Activated naive CD4-positive, alpha-beta T cell treated with anti-CD3 and anti-CD28 coated beads, Interleukin-2, amount 50 U/mL, for 72 hours (primary cell): ENCODE measurements around the gene PDCD1LG2. TPM values are rescaled to one million over a fixed set of nuclear protein-coding genes. Genes with fewer than 3 reads are reported as not detected.
"Not testable (repeated sequence)": the region's sequence is repeated elsewhere in the genome, so short reads cannot be mapped to it uniquely, and the experiment has no call there.

Experiments
- ATAC-seq, 2 donors: fragments of 150-1000 bp; cut with Tn5 transposase; 2 replicates each; pipeline ENCODE4 v1.10.0; 2021; ENCODE audit warnings: mild to moderate bottlenecking in 2 of 2, moderate library complexity in 2 of 2
- DNase-seq, 2 donors: peaks; one replicate each; pipeline ENCODE4 v3.0.0; 2021 to 2022; ENCODE audit warnings: low spot score in 2 of 2
- H3K27ac Mint-ChIP-seq, 2 donors: one replicate each; pipeline ENCODE4 v1.8.0; 2022; ENCODE audit warnings: mild to moderate bottlenecking in 2 of 2, mixed read lengths in 2 of 2
- H3K36me3 Mint-ChIP-seq, 2 donors: one replicate each; pipeline ENCODE4 v1.8.0; 2022; ENCODE audit warnings: mixed read lengths in 2 of 2
- H3K9me3 Mint-ChIP-seq, 2 donors: one replicate each; pipeline ENCODE4 v1.8.0; 2022; ENCODE audit warnings: mixed read lengths in 2 of 2
- total RNA-seq, 2 donors: library from RNA; stranded (reverse); gene quantifications; one replicate each; pipeline ENCODE4 v1.2.3, GENCODE V29; 2022

PDCD1LG2 gene
- total RNA-seq, 2 donors from 2014 or later: 0.19 to 0.87 TPM

GRCh38 chr9:5568868-5569267 is 58.5 kb downstream of the PDCD1LG2 start:
- Mint-ChIP-seq H3K36me3 (no peaks in the 10 kb centered on the region), H3K27ac (peak overlapping the region in 1 of 2 donors; percentile 14), H3K9me3 (peaks cover 0 to 4% of the 10 kb centered on the region in 2 donors)
- no peak for DNase-seq
- no peak for ATAC-seq

GRCh38 chr9:5569409-5569808 is 59.1 kb downstream of the PDCD1LG2 start:
- no peak for ATAC-seq
- Mint-ChIP-seq H3K36me3 (no peaks in the 10 kb centered on the region), H3K9me3 (peaks cover 0 to 4% of the 10 kb centered on the region in 2 donors), H3K27ac (no peak overlapping the region)
- DNase-seq: no peak

- Mint-ChIP-seq H3K36me3 (no peaks in the 10 kb centered on the region), H3K27ac (no peak overlapping the region), H3K9me3 (peaks cover under 1 to 4% of the 10 kb centered on the region in 2 donors)
- no peak for ATAC-seq
- no peak for DNase-seq
Measured at GRCh38 chr9:5569891-5570290, 59.6 kb downstream of the PDCD1LG2 start.

DNA sequence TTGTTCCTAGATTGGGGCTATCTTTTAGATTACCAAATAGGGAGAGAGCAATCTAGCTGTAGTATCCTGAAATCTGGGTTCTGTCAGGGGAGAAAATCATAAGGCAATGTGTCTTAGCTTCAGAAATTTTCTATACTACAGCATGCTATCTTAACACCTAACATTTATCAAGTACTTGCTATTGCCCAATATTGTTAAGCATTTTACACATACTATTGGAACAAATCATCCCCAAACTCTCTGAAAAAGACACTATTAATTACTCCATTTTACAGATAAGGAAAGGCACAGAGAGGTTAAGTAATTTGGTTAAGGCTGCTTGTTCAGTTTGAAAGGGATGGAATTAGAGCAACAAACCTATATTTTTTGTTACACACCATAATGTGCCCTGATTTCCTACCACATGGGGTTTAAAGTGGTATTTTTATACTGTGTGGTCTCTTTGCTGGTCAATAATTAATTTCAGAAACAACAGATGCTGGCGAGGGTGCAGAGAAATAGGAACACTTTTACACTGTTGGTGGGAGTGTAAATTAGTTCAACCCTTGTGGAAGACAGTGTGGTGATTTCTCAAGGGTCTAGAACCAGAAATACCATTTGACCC is 61.4 kb downstream of the PDCD1LG2 start:
- ATAC-seq: no peak
- Mint-ChIP-seq H3K9me3 (peaks cover 0 to 5% of the 10 kb centered on the region in 2 donors), H3K27ac (no peak overlapping the region), H3K36me3 (no peaks in the 10 kb centered on the region)
- DNase-seq: no peak

GRCh38 chr9:5574097-5574496 is 63.8 kb downstream of the PDCD1LG2 start:
- DNase-seq: no peak
- no peak for ATAC-seq
- no peaks in the 10 kb centered on the region for H3K36me3 Mint-ChIP-seq
- H3K9me3 Mint-ChIP-seq: peaks cover 0 to 5% of the 10 kb centered on the region in 2 donors
- no peak overlapping the region for H3K27ac Mint-ChIP-seq

- Mint-ChIP-seq H3K27ac (no peak overlapping the region), H3K9me3 (peaks cover 0 to 5% of the 10 kb centered on the region in 2 donors), H3K36me3 (no peaks in the 10 kb centered on the region)
- ATAC-seq (no peak), DNase-seq (no peak)
Measured at GRCh38 chr9:5575000-5575399, 64.7 kb downstream of the PDCD1LG2 start.

GRCh38 chr9:5577225-5577624 is 66.9 kb downstream of the PDCD1LG2 start:
- H3K36me3 Mint-ChIP-seq: no peaks in the 10 kb centered on the region
- no peak overlapping the region for H3K27ac Mint-ChIP-seq
- peaks cover 0 to 5% of the 10 kb centered on the region in 2 donors for H3K9me3 Mint-ChIP-seq
- DNase-seq (no peak), ATAC-seq (no peak)

GRCh38 chr9:5578018-5578697 is 67.8 kb downstream of the PDCD1LG2 start:
- Mint-ChIP-seq H3K9me3 (peaks cover 0 to 5% of the 10 kb centered on the region in 2 donors), H3K27ac (no peak overlapping the region), H3K36me3 (no peaks in the 10 kb centered on the region)
- ATAC-seq (peak; percentile 32 to 76), DNase-seq (no peak)

GRCh38 chr9:5578698-5579085 is 68.4 kb downstream of the PDCD1LG2 start:
- DNase-seq (no peak), ATAC-seq (no peak)
- Mint-ChIP-seq H3K27ac (peak overlapping the region in 1 of 2 donors; percentile 3), H3K9me3 (peaks cover 0 to 5% of the 10 kb centered on the region in 2 donors), H3K36me3 (no peaks in the 10 kb centered on the region)

DNA sequence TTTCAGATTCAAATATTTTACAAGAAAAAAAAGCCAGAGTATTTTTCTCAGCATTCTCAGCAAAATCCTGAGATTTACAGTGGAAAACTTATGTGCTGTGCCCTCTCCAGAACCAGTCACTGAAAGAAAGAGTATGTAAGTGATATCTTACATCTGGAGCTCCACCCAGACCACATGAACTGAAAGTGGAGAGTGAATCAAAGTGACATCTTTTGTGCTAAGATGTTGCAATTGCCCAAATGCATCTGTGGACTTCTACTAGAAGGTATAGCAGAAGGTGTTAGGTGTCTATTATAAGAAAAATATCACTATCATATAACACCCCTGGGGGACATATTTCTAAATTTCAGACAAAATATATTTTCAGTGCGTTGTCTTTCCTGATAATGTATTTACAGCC is 69.5 kb downstream of the PDCD1LG2 start:
- DNase-seq (no peak), ATAC-seq (no peak)
- peaks cover 0 to 7% of the 10 kb centered on the region in 2 donors for H3K36me3 Mint-ChIP-seq
- H3K27ac Mint-ChIP-seq: no peak overlapping the region
- peaks cover 0 to 5% of the 10 kb centered on the region in 2 donors for H3K9me3 Mint-ChIP-seq

GRCh38 chr9:5580650-5581049 is 70.3 kb downstream of the PDCD1LG2 start:
- no peak overlapping the region for H3K27ac Mint-ChIP-seq
- DNase-seq: no peak
- no peak for ATAC-seq
- H3K9me3 Mint-ChIP-seq: no peaks in the 10 kb centered on the region
- peaks cover 0 to 7% of the 10 kb centered on the region in 2 donors for H3K36me3 Mint-ChIP-seq

DNA sequence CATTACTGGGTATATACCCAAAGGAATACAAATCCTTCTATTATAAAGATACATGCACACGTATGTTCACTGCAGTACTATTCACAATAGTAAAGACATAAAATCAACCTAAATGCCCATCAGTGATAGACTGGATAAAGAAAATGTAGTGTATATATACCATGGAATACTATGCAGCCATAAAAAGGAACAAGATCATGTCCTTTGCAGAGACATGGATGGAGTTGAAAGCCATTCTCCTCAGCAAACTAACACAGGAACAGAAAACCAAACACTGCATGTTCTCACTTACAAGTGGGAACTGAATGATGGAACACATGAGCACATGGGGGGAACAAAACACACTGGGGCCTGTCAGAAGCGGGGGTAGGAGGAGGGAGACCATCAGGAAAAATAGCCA is 71.4 kb downstream of the PDCD1LG2 start:
- not testable (repeated sequence) for DNase-seq, H3K27ac Mint-ChIP-seq, H3K9me3 Mint-ChIP-seq, ATAC-seq, H3K36me3 Mint-ChIP-seq

GRCh38 chr9:5582835-5583195 is 72.5 kb downstream of the PDCD1LG2 start:
- ATAC-seq: peak in 1 of 2 donors; percentile 24
- Mint-ChIP-seq H3K36me3 (peaks cover 0 to 7% of the 10 kb centered on the region in 2 donors), H3K9me3 (no peaks in the 10 kb centered on the region), H3K27ac (peak overlapping the region; percentile 81 to 92)
- no peak for DNase-seq

DNA sequence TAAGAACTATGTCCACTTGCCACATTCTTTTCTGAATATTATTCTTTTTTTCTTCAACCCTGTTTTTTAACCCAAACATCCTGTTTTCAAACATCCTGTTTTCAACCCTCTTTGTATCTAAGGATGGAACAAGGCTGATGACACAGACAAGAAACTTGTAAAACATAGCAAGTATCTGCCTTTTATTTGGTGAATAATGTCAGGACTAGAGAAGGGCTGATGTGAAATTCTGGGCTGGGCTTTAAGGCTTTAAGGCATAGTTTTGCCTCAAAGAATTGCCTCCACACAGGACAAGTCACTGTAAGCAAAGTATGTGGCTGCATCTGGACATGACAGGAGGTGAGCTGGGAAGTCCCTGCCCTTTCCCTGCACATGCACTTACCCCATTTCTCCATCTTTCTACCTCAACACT is 76.1 kb downstream of the PDCD1LG2 start:
- H3K36me3 Mint-ChIP-seq: peaks cover 0 to 7% of the 10 kb centered on the region in 2 donors
- ATAC-seq (peak; percentile 60 to 76), DNase-seq (peak; percentile 14 to 58)
- peak overlapping the region; percentile 79 to 92 for H3K27ac Mint-ChIP-seq
- H3K9me3 Mint-ChIP-seq: no peaks in the 10 kb centered on the region

DNA sequence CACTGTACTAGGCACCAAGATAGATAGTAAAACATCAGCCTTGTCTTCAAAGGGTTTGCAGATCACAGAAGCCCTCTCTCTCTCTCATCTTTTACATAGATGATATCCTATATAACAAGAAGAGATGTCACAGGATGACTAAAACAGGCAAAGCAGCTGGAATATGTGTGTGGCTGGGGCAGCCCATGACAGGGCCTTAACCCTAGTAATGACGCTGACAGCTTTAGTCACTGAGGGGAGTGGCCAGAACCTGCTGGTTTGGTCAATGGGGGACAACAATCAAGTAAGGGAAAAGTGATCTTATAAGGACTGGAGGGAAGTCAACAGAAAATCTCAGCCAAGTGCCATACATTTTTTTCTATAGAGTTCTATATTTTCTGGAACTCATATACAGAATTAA is 76.7 kb downstream of the PDCD1LG2 start:
- ATAC-seq: peak; percentile 81 to 82
- peaks cover 0 to 7% of the 10 kb centered on the region in 2 donors for H3K36me3 Mint-ChIP-seq
- H3K9me3 Mint-ChIP-seq: no peaks in the 10 kb centered on the region
- DNase-seq: peak; percentile 46 to 73
- H3K27ac Mint-ChIP-seq: peak overlapping the region; percentile 79 to 92

DNA sequence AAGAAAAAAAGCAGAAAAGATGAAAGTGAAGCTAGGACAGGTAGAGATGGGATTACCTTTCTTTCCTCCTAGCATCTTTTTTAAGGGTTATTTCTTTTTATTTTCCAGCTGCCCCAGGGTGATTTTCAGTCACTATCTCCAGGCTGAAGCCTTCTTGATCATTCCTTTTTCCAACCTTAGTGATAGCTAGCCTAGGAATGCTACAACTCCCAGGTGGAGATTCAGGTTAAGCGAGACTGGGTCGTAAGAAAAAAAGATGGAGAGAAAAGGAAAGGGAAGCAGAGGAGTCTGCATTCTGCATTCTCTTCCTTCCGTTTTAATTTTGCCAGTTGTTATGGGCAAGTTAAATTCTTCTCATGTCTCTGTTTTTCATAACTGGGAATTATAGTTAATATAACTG is 81.9 kb downstream of the PDCD1LG2 start:
- Mint-ChIP-seq H3K27ac (no peak overlapping the region), H3K9me3 (no peaks in the 10 kb centered on the region), H3K36me3 (no peaks in the 10 kb centered on the region)
- no peak for ATAC-seq
- no peak for DNase-seq

GRCh38 chr9:5592904-5593303 is 82.6 kb downstream of the PDCD1LG2 start:
- Mint-ChIP-seq H3K9me3 (no peaks in the 10 kb centered on the region), H3K27ac (no peak overlapping the region), H3K36me3 (no peaks in the 10 kb centered on the region)
- DNase-seq: no peak
- no peak for ATAC-seq

DNA sequence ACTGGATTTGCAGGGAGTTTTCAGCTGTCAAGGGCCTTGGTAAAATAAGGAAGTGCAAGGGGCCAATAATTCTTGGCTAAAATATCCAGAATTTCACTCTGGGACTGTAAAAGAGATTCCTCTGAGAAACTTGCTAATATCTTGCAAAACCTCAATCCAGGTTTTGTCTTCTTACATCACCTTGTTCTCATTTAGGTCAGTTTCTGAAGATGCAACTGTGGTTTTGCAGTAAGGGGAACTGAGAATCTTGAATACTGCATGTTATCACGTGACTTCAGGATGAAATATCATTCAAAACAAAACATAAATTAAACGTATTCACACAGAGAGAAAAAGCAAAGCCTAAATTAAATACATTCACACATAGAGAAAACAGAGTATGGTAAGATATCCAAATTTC is 83.6 kb downstream of the PDCD1LG2 start:
- DNase-seq: no peak
- ATAC-seq: peak in 1 of 2 donors; percentile 61
- Mint-ChIP-seq H3K27ac (no peak overlapping the region), H3K36me3 (no peaks in the 10 kb centered on the region), H3K9me3 (no peaks in the 10 kb centered on the region)
